AG10803 (cell line): ENCODE results near the gene ASXL1.

Experiments used
- DNase-seq: peaks from one replicate; pipeline ENCODE4 v3.0.0; 2010; ENCODE audit warnings: low read depth
- H3K4me3 ChIP-seq: 2 replicates; pipeline ENCODE4 v1.5.1; 2011; ENCODE audit warnings: mild to moderate bottlenecking, low read length, control low read depth
- TF ChIP-seq, protein P1 (sequence below): conservative IDR thresholded peaks from 2 replicates; pipeline ENCODE4 v1.5.1; 2011; ENCODE audit warnings: mild to moderate bottlenecking, low read length, control low read depth, inconsistent platforms

The ASXL1 gene

DNA sequence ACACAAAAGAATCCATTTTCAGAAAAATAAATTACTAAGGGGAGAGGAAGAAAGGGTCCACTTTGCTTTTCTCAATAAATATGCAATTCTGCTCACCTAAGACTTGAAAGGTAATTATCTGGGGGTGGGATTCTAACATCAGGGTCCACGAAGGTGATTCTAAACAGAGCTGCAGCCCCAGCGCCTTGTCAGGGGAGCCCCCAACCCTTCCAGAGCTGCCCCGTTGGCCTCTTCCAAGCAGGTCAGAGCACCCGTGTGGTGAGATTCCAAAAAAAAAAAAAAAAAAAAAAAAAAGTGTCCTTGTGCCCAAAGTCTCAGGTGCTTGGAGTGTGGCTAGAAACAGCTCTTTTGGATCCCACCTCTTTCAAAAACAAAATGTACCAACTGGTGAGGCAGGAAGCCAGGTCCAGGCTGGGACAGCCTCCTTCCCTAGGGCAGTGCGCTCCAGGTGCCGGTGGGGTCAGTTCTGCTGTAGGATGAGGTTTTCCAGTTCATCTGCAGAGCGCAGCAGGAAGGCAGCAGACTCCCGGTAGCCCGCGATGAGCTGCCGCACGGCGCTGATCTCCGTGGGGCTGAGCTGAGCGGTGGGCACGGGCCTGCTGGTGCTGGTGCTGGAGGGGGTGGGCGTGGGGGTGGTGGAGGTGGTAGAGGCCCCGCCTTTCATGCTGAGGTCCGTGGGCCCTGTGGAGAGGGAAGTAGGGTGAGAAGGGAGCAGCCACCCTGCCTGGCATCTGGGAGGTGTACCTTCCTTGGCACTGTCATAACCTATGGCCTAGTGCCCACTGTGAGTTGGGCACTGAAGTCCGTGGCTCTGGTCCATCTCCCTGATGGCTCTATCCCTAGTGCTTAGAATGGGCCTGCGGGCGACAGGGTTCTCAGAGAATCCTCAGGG, 89.3 kb downstream of the ASXL1 start:
- DNase-seq, result no peak
- TF ChIP-seq, protein P1, sequence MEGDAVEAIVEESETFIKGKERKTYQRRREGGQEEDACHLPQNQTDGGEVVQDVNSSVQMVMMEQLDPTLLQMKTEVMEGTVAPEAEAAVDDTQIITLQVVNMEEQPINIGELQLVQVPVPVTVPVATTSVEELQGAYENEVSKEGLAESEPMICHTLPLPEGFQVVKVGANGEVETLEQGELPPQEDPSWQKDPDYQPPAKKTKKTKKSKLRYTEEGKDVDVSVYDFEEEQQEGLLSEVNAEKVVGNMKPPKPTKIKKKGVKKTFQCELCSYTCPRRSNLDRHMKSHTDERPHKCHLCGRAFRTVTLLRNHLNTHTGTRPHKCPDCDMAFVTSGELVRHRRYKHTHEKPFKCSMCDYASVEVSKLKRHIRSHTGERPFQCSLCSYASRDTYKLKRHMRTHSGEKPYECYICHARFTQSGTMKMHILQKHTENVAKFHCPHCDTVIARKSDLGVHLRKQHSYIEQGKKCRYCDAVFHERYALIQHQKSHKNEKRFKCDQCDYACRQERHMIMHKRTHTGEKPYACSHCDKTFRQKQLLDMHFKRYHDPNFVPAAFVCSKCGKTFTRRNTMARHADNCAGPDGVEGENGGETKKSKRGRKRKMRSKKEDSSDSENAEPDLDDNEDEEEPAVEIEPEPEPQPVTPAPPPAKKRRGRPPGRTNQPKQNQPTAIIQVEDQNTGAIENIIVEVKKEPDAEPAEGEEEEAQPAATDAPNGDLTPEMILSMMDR, result no peak
- no peak overlapping the region for H3K4me3 ChIP-seq

DNA sequence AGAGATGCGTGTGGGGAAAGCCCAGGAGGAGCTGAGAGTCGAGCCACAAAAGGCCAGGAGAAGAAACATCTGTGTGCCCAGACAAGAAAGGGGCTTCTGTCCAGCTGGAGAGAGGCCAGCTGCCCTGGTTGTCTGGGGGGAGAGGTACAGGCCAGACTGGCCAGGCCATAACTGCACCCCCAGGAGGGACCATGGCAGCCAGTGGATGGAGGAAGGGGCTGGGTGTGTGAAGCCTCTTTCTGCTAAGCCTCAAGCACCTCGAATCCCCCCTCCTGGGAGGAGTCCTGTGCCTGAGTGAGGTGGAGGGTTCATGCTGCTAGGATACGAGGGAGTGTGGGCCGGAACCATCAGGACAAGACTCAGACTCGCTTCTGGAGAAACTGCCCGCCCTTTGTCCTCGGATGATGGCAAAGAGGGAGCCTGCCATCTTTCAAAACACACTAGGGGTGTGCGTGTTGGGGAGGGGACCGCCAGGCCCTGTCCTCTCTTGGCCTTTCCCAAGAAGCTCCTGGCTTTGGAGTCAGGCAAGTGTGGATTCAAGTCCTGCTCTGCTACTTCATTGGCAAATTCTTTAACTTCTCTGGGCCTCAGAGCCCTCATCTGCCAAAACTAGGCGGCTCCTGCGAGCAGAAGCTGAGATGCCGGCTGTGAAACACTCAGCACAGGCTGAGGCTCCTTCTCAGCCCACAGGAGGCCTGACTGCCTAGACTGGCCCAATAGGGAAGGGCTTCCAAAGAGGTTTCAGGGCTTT, 90.3 kb downstream of the ASXL1 start:
- TF ChIP-seq, protein P1, result no peak
- H3K4me3 ChIP-seq, result no peak overlapping the region
- no peak for DNase-seq

DNA sequence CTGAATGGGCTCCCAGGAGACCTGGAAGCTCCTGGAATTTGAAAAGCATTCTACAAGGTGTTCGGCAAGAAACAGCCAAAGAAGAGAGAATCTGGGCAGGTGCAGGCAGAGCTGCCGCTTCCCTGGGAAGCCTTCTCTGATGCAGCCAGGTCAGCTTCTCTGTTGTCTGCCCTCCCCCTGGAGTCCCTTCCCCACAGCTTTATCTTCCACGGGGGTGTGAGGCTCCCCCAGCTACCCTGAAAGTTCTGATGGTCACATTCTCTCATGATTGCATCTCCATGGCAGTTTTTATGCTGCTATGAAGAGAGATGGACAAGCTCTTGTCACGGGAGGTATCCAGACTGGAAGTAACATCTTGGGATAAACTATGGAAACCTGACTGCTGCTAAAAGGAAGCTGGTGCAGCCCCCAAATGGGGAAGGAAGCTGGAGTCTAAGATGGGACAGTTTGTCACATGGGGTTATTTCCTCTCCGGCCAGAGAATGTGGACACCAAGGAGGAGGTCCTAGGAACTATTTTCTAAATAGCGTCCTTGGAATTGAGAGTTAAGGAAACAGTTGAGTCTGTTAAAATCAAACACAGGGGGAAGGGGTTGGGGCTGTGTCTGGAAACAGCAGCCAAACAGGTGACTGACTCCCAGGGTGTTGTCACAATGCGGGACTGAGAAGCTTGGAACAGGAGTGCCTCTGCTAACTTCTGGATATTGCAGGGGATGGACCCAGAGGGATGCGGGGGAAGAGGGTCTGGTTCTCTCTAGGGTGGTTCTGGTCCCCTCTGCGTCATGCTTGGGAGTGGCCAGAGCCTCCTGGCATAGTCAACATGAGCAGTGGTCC, 91.1 kb downstream of the ASXL1 start:
- no peak overlapping the region for H3K4me3 ChIP-seq
- TF ChIP-seq, protein P1, result no peak
- no peak for DNase-seq

DNA sequence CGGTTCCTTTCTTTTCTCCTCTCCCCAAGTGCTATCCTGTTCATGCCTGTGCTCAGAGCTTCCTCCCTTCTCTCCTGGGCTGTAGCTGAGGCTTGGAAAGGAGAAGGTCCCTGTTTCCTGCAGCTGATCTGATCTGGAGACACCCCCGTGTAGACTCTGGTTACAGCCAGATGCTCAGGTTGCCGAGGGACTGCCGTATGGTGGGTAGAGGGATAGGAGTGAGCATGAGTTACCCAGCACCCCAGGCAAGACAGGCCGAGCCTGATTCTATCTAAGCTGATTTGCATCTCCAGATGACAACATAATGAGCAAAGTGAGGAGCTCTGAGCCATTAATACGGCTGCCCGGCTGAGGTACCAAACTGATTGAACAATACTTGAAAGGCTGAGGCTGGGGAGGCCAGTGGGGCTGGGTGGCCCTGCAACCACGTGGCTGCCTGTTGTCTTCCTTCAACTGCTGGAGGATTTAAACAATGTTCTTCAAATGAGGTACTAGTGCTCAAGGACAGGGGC, 91.8 kb downstream of the ASXL1 start:
- TF ChIP-seq, protein P1, result no peak
- DNase-seq, result no peak
- no peak overlapping the region for H3K4me3 ChIP-seq

DNA sequence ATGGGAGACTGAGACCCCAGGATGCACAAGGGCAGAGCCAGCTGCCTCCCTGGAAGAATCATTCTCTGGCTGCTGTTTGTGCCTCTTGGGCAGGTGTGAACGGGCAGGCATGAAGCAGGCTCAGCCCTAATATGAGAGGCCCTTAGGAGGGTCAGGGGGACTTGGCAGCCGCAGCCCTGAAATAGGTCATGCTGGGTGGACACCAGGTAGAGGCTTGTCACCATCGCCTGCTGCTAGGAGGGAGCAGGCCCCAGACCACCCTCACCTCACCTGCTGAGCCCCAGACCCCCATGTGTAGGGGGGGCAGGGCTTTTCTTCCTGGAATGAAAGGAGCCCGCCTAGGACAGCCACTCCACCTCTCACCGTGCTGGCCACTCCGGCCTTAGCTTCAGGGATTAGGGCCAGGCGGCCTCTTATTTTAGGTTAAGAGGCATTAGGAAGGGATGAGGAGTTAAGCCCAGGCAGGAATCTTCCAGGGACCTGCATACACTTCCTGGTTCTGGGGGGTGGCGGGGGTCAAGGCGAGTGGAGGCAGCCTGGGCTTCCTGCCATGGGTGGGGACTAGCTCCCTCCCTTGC, 92.4 kb downstream of the ASXL1 start:
- TF ChIP-seq, protein P1, result no peak
- H3K4me3 ChIP-seq, result no peak overlapping the region
- no peak for DNase-seq

DNA sequence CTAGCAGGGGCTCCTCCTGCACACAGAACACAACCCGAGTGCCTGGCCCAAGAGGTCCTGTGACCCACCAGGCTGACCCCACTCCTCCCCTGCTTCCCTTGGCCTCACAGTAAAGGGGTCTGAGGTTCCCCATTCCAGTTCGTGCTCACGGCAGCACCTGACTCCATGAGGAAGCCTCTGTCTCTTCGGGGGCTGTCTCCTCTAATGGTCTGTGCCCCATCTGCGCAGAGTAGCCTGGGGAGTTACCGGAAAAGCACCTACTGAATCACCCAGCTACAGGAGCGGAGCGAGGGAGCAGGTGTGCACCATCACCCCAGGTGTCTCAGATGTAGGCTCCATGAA, 93.2 kb downstream of the ASXL1 start:
- TF ChIP-seq, protein P1, result no peak
- DNase-seq, result no peak
- H3K4me3 ChIP-seq, result no peak overlapping the region
